KMS-11 (cell line): ENCODE results near the gene MRPS17.

Experiments used
- H2AFZ ChIP-seq: fragments of 200-600 bp; sonication (generic); 2 replicates; pipeline ENCODE4 v1.6.1; 2016; ENCODE audit warnings: antibody characterized with exemption, mixed run types, low read depth
- H3K27ac ChIP-seq: fragments of 200-600 bp; sonication (generic); 2 replicates; pipeline ENCODE4 v1.6.1; 2016; ENCODE audit warnings: mild to moderate bottlenecking, mixed run types
- H3K27me3 ChIP-seq: fragments of 200-600 bp; sonication (generic); 2 replicates; pipeline ENCODE4 v1.6.1; 2017; ENCODE audit warnings: mild to moderate bottlenecking, low read depth, mixed run types, moderate library complexity; ENCODE audit not compliant: insufficient read depth
- H3K36me3 ChIP-seq: fragments of 200-600 bp; sonication (generic); 2 replicates; pipeline ENCODE4 v1.6.1; 2017; ENCODE audit warnings: mild to moderate bottlenecking, mixed run types; ENCODE audit not compliant: insufficient read depth
- H3K4me1 ChIP-seq: fragments of 200-600 bp; sonication (generic); 2 replicates; pipeline ENCODE4 v1.6.1; 2016; ENCODE audit warnings: mild to moderate bottlenecking, low read depth, mixed run types; ENCODE audit not compliant: poor library complexity, severe bottlenecking
- H3K4me2 ChIP-seq: fragments of 200-600 bp; sonication (generic); 2 replicates; pipeline ENCODE4 v1.7.0; 2016; ENCODE audit warnings: mild to moderate bottlenecking, mixed run types
- H3K4me3 ChIP-seq: fragments of 200-600 bp; sonication (generic); IDR thresholded peaks from 2 replicates; pipeline ENCODE4 v1.6.1; 2017; ENCODE audit warnings: low read depth, low read length, mixed read lengths; ENCODE audit not compliant: insufficient read depth
- H3K79me2 ChIP-seq: fragments of 200-600 bp; sonication (generic); 2 replicates; pipeline ENCODE4 v1.6.1; 2016; ENCODE audit warnings: low read depth, mixed run types; ENCODE audit not compliant: insufficient read depth
- H3K9ac ChIP-seq: fragments of 200-600 bp; sonication (generic); 2 replicates; pipeline ENCODE4 v1.6.1; 2016; ENCODE audit warnings: mild to moderate bottlenecking, mixed run types
- H4K20me1 ChIP-seq: fragments of 200-600 bp; sonication (generic); 2 replicates; pipeline ENCODE4 v1.6.1; 2016; ENCODE audit warnings: mild to moderate bottlenecking, mixed run types; ENCODE audit not compliant: insufficient read depth
- TF ChIP-seq, protein P1 (sequence below): fragments of 200-600 bp; sonication (generic); conservative IDR thresholded peaks from 2 replicates; pipeline ENCODE4 v1.6.1; 2017; ENCODE audit warnings: low read depth, mild to moderate bottlenecking, antibody characterized with exemption, low read length, moderate library complexity, mixed read lengths

MRPS17 gene

DNA sequence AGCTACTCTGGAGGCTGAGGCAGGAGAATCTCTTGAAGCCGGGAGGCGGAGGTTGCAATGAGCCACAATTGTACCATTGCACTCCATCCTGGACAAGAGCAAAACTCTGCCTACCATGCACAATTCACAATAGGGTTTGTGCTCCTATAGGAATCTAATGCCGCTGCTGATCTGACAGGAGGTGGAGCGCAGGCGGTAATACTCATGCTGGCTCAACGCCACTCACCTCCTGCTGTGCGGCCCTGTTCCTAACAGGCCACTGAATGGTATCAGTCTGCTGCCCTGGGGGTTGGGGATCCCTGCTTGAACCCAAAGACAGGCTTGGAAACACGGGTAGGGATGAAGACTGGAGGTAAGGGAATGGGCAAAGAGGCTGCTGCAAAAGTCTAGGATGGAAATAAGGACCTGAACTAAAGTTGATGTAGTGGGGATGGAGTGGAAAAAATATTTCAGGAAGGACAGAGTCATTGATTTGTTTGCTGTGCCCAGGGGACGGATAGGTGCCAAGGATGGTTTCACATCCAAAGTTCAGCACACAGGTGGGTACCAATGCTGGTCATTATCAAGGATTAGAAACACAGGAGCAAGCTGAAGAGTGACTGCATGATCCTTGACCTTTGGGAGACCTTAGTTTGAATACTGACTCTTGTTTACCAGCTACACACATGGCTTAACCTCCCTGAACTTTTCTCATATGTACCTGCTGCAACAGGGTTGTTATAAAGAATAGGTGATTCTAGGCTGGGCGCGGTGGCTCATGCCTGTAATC is 2.2 kb downstream of the MRPS17 start:
- TF ChIP-seq, protein P1, sequence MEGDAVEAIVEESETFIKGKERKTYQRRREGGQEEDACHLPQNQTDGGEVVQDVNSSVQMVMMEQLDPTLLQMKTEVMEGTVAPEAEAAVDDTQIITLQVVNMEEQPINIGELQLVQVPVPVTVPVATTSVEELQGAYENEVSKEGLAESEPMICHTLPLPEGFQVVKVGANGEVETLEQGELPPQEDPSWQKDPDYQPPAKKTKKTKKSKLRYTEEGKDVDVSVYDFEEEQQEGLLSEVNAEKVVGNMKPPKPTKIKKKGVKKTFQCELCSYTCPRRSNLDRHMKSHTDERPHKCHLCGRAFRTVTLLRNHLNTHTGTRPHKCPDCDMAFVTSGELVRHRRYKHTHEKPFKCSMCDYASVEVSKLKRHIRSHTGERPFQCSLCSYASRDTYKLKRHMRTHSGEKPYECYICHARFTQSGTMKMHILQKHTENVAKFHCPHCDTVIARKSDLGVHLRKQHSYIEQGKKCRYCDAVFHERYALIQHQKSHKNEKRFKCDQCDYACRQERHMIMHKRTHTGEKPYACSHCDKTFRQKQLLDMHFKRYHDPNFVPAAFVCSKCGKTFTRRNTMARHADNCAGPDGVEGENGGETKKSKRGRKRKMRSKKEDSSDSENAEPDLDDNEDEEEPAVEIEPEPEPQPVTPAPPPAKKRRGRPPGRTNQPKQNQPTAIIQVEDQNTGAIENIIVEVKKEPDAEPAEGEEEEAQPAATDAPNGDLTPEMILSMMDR: no peak
- H3K79me2 ChIP-seq: peaks cover 10% of the 10 kb centered on the region
- H3K4me2 ChIP-seq: no peak overlapping the region
- H3K36me3 ChIP-seq: peaks cover 3% of the 10 kb centered on the region; the same call in 1 of the 2 replicates
- no peak overlapping the region for H3K4me3 ChIP-seq
- no peak overlapping the region for H3K27ac ChIP-seq
- no peak overlapping the region for H3K9ac ChIP-seq
- no peaks in the 10 kb centered on the region for H3K4me1 ChIP-seq
- H2AFZ ChIP-seq: no peak overlapping the region
- no peaks in the 10 kb centered on the region for H3K27me3 ChIP-seq
- H4K20me1 ChIP-seq: no peaks in the 10 kb centered on the region

DNA sequence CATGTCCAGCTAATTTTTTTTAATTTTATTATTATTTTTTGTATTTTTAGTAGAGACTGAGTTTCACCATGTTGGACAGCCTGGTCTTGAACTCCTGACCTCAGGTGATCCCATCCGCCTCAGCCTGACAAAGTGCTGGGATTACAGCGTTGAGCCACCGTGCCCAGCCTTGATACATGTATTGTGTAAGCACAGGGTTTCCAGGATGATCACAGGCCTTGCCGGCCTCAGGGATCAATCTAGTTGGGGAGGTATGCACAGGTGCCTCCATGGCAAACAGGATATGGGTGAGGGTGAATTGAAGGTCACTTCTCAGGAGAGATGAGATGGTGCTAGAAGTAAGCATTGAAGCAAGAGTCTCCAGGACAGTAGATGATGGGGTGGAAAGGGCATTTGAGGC is 5.5 kb downstream of the MRPS17 start:
- Histone ChIP-seq H3K36me3 (peaks cover 3% of the 10 kb centered on the region; the same call in 1 of the 2 replicates), H3K4me1 (no peaks in the 10 kb centered on the region), H3K27me3 (no peaks in the 10 kb centered on the region), H3K79me2 (peaks cover 6% of the 10 kb centered on the region), H3K4me2 (no peak overlapping the region), H3K4me3 (no peak overlapping the region), H2AFZ (no peak overlapping the region), H4K20me1 (no peaks in the 10 kb centered on the region), H3K27ac (no peak overlapping the region), H3K9ac (no peak overlapping the region)
- TF ChIP-seq, protein P1: no peak

DNA sequence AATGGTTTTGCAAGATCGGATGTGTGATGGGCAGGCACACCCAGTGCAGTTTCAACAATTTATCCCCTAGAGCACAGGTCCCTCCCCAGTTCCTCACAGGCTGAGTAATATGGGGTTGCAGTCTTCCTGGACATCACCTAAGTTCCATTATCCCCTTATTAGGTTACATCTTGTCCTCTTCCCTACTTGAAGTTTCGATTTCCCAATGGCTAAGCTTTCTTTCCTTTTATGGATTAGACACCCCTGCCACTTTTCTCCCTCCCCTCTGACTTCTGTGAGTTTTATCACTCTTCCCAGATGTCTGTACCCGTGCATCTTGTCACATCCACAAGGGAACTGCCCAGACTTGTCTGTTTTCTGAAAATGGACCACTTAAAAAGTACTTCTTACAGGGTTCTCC is 10.3 kb downstream of the MRPS17 start:
- no peaks in the 10 kb centered on the region for H4K20me1 ChIP-seq
- no peaks in the 10 kb centered on the region for H3K27me3 ChIP-seq
- no peak overlapping the region for H3K4me2 ChIP-seq
- TF ChIP-seq, protein P1: no peak
- H3K79me2 ChIP-seq: no peaks in the 10 kb centered on the region
- no peak overlapping the region for H3K4me3 ChIP-seq
- no peak overlapping the region for H2AFZ ChIP-seq
- H3K36me3 ChIP-seq: no peaks in the 10 kb centered on the region
- no peak overlapping the region for H3K9ac ChIP-seq
- H3K4me1 ChIP-seq: peaks cover 10% of the 10 kb centered on the region
- H3K27ac ChIP-seq: no peak overlapping the region

DNA sequence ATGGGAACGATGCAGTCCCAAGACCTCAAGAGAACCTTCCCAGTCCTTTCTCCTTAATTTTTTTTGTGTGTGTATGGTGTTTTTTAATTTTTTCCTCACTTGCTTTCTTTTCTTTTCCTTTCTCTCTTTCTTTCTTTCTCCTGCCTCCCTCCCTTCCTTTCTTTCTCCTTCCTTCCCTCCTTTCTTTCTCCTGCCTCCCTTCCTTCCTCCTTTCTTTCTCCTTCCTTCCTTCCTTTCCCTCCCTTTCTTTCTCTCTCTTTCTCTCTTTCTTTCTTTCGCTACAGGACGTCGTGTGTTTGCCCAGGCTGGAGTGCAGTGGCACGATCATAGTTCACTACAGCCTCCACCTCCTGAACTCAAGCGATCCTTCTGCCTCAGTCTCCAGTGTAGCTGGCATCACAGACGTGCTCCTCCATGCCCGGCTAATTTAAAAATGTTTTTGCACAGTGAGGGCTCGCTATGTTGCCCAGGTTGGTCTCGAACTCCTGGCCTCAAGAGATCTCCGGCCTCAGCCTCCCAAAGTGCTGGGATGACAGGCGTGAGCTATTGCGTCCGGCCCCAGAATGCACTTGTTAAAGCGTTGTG is 12.0 kb downstream of the MRPS17 start:
- Histone ChIP-seq H3K36me3 (no peaks in the 10 kb centered on the region), H3K27ac (no peak overlapping the region), H3K9ac (peak overlapping the region; percentile 8; the same call in 1 of the 2 replicates), H3K79me2 (no peaks in the 10 kb centered on the region), H3K4me1 (peaks cover 10% of the 10 kb centered on the region), H3K4me2 (peak overlapping the region; percentile 65), H3K27me3 (no peaks in the 10 kb centered on the region), H2AFZ (peak overlapping the region; percentile 65), H3K4me3 (no peak overlapping the region), H4K20me1 (no peaks in the 10 kb centered on the region)
- TF ChIP-seq, protein P1: no peak
